CD4-positive, alpha-beta T cell treated with Interleukin-4 for 1 hour (primary cell): ENCODE measurements around the gene SAP25.
"Not testable (repeated sequence)": the region's sequence is repeated elsewhere in the genome, so short reads cannot be mapped to it uniquely, and the experiment has no call there.

ENCODE experiments used
- DNase-seq, 2 donors: peaks; one replicate each; pipeline ENCODE4 v3.0.0-alpha.2; 2020 to 2022

SAP25 gene

GRCh38 chr7:100532165-100533022 is 41.3 kb downstream of the SAP25 start:
- DNase-seq: no peak

- DNase-seq: not testable (repeated sequence)
Measured at GRCh38 chr7:100528108-100528866, 45.4 kb downstream of the SAP25 start.

DNA sequence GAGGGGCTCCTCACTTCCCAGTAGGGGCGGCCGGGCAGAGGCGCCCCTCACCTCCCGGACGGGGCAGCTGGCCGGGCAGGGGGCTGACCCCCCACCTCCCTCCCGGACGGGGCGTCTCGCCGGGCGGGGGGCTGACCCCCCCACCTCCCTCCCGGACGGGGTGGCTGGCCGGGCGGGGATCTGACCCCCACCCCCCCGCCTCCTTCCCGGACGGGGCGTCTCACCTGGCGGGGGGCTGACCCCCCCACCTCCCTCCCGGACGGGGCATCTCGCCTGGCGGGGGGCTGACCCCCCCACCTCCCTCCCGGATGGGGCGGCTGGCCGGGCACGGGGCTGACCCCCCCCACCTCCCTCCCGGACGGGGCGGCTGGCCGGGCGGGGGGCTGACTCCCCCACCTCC is 50.5 kb downstream of the SAP25 start:
- not testable (repeated sequence) for DNase-seq
